Liver (tissue), 9 donors: ENCODE data around the gene DGCR2. TPM values are rescaled to one million over a fixed set of nuclear protein-coding genes. Genes with fewer than 3 reads are reported as not detected.

ENCODE experiments used
- DNase-seq: peaks from one replicate; pipeline ENCODE4 v3.0.0-alpha.2; 2017; ENCODE audit warnings: low spot score
- H3K27ac ChIP-seq, 2 donors: one replicate each; pipeline ENCODE4 v1.7.0; 2013; ENCODE audit warnings: inconsistent platforms in 2 of 2, low read length in 2 of 2, control low read depth in 1 of 2, low read depth in 1 of 2, mild to moderate bottlenecking in 1 of 2
- H3K27me3 ChIP-seq, 4 donors: one replicate each; pipeline versions ENCODE4 v1.6.1 to v1.7.0; 2013; ENCODE audit warnings: low read length in 3 of 4, inconsistent platforms in 1 of 4, mild to moderate bottlenecking in 1 of 4, moderate library complexity in 1 of 4; ENCODE audit not compliant: control insufficient read depth in 4 of 4, insufficient read depth in 4 of 4
- H3K36me3 ChIP-seq, 4 donors: one replicate each; pipeline versions ENCODE4 v1.6.1 to v1.7.0; 2013; ENCODE audit warnings: low read length in 3 of 4, mild to moderate bottlenecking in 3 of 4, low read depth in 1 of 4, moderate library complexity in 1 of 4; ENCODE audit not compliant: control insufficient read depth in 4 of 4, insufficient read depth in 3 of 4
- H3K4me1 ChIP-seq, 4 donors: one replicate each; pipeline versions ENCODE4 v1.6.1 to v1.7.0; 2013; ENCODE audit warnings: low read length in 3 of 4, mild to moderate bottlenecking in 3 of 4, moderate library complexity in 1 of 4; ENCODE audit not compliant: control insufficient read depth in 4 of 4, insufficient read depth in 4 of 4
- H3K4me3 ChIP-seq, 3 donors: one replicate each; pipeline versions ENCODE4 v1.6.1 to v1.7.0; 2013; ENCODE audit warnings: low read length in 3 of 3, control low read depth in 1 of 3, low read depth in 1 of 3, mild to moderate bottlenecking in 1 of 3
- H3K9ac ChIP-seq, 2 donors: one replicate each; pipeline ENCODE4 v1.7.0; 2013; ENCODE audit warnings: low read length in 2 of 2, mild to moderate bottlenecking in 2 of 2, moderate library complexity in 2 of 2, control low read depth in 1 of 2, low read depth in 1 of 2
- H3K9me3 ChIP-seq, 4 donors: one replicate each; pipeline versions ENCODE4 v1.6.1 to v1.7.0; 2013; ENCODE audit warnings: low read length in 3 of 4; ENCODE audit not compliant: control insufficient read depth in 4 of 4
- EGR1 ChIP-seq, 2 donors: IDR thresholded peaks; 2 replicates each; pipeline ENCODE4 v1.6.1; 2016 to 2018; ENCODE audit warnings: antibody characterized with exemption in 2 of 2, low read depth in 2 of 2
- HNF4G ChIP-seq: IDR thresholded peaks from 2 replicates; pipeline ENCODE4 v1.6.1; 2016; ENCODE audit warnings: antibody characterized with exemption
- JUND ChIP-seq, 2 donors: IDR thresholded peaks; 2 replicates each; pipeline ENCODE4 v1.6.1; 2016; ENCODE audit warnings: antibody characterized with exemption in 2 of 2
- SP1 ChIP-seq: IDR thresholded peaks from 2 replicates; pipeline ENCODE4 v1.6.1; 2018; ENCODE audit warnings: antibody characterized with exemption, mild to moderate bottlenecking
- TAF1 ChIP-seq: conservative IDR thresholded peaks from 2 replicates; pipeline ENCODE4 v1.6.1; 2016; ENCODE audit warnings: antibody characterized with exemption, mild to moderate bottlenecking
- YY1 ChIP-seq: IDR thresholded peaks from 2 replicates; pipeline ENCODE4 v1.6.1; 2016; ENCODE audit warnings: antibody characterized with exemption, mild to moderate bottlenecking
- WGBS: extraction: QIAGEN DNeasy Blood & Tissue Kit; methylation state at CpG from one replicate; pipeline ENCODE4 v1.1.7; 2013; 5-methylcytosine and 5-hydroxymethylcytosine counted together
- polyA plus RNA-seq, 2 donors: library from polyadenylated mRNA; stranded (reverse) in 1 of 2; unstranded in 1 of 2; fragments of 200-250 nt in 1 of 2; fragments of >200 nt in 1 of 2; fragmentation: Nextera tagmentation in 1 of 2; extraction: Ambion mirVana in 1 of 2; gene quantifications; one replicate each; pipeline versions ENCODE4 v1.2.1 to v1.2.3, GENCODE V29; 2013 to 2015
- total RNA-seq, 2 donors: library from RNA; depleted of rRNA; stranded (reverse); fragments of >200 nt; gene quantifications; one replicate each; pipeline ENCODE4 v1.2.3, GENCODE V29; 2014
- TF ChIP-seq, protein P1 (sequence below): fragments of 150-350 bp; IDR thresholded peaks from 2 replicates; pipeline ENCODE4 v1.5.1; 2017; ENCODE audit warnings: improper control_type of control experiment, low read depth, low read length; ENCODE audit not compliant: missing input control
- TF ChIP-seq, protein P2 (sequence below): IDR thresholded peaks from 2 replicates; pipeline ENCODE4 v1.6.1; 2016; ENCODE audit warnings: antibody characterized with exemption
- TF ChIP-seq, protein P3 (sequence below): IDR thresholded peaks from 2 replicates; pipeline ENCODE4 v1.6.1; 2016; ENCODE audit warnings: antibody characterized with exemption, mild to moderate bottlenecking
- TF ChIP-seq, protein P4 (sequence below): IDR thresholded peaks from 2 replicates; pipeline ENCODE4 v1.6.1; 2016; ENCODE audit warnings: antibody characterized with exemption
- donor health status: healthy.
- donor health status: healthy.
- donor health status: healthy.
- donor health status: healthy.
- donor health status: healthy.

The DGCR2 gene
- total and polyA plus RNA-seq, 4 donors = 11.2 to 30.0 (median 21.1) TPM

DNA sequence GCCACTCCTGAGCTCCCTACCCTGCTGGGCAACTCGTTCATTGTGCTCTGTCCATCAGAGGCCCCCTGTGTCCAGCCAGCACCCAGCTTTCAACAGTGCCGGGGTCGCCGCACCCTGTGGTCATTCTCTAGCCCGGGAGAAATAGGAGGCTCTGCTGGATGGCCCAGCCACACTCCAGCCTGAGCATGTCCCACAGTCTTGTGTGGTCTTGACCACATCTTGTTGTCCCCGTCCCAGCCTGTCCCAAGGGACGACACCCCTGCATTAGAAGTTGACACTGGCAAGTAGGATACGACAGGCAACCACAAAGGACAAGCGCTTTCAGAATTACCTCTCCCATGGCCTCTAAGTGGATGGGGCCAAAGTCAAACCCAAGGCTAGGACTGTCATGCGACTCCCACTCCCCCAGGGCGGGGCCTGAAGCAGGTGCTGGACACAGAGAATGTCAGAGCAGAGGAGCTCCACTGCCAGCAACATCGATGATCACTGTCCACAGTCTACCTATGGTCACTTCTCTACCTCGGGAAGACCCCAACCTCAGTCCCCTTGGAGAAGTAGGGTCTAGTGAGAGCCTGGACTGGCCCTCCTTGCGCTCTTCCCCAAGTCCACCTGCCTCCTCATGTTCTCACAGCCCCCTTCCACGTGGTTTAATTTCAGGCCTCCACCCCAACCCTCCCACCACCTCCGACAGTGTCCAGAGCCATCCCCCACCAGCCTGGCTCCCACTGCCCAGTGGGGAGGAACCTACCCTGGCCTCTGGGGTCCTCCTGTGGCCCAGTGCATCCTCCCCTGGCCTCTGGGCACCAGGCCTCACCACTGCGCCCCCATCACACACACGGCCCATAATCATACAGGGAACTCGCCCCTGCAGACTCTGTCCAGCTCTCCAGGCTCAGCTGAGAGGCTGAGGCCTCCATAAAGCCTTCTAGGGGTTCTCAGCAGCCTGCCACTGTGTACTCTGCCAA is 4.4 kb upstream of the DGCR2 start:
- Histone ChIP-seq H3K9me3 (no peaks in the 10 kb centered on the region), H3K27ac (no peak overlapping the region), H3K4me1 (peaks cover 0 to 7% (median 4%) of the 10 kb centered on the region in 4 donors), H3K36me3 (peaks cover 0 to 4% (median 0%) of the 10 kb centered on the region in 4 donors), H3K9ac (no peak overlapping the region), H3K27me3 (no peaks in the 10 kb centered on the region), H3K4me3 (no peak overlapping the region)
- DNase-seq = no peak
- WGBS = 95% methylated on average over 19 of the region's 19 CpGs
- TF ChIP-seq, protein P1, sequence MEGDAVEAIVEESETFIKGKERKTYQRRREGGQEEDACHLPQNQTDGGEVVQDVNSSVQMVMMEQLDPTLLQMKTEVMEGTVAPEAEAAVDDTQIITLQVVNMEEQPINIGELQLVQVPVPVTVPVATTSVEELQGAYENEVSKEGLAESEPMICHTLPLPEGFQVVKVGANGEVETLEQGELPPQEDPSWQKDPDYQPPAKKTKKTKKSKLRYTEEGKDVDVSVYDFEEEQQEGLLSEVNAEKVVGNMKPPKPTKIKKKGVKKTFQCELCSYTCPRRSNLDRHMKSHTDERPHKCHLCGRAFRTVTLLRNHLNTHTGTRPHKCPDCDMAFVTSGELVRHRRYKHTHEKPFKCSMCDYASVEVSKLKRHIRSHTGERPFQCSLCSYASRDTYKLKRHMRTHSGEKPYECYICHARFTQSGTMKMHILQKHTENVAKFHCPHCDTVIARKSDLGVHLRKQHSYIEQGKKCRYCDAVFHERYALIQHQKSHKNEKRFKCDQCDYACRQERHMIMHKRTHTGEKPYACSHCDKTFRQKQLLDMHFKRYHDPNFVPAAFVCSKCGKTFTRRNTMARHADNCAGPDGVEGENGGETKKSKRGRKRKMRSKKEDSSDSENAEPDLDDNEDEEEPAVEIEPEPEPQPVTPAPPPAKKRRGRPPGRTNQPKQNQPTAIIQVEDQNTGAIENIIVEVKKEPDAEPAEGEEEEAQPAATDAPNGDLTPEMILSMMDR = no peak
- no peak for TF ChIP-seq SP1
- no peak for TF ChIP-seq EGR1 (IDR thresholded peaks at IDR 0.05; ENCODE audit: low read depth in 2 of 2)
- TF ChIP-seq, protein P2, sequence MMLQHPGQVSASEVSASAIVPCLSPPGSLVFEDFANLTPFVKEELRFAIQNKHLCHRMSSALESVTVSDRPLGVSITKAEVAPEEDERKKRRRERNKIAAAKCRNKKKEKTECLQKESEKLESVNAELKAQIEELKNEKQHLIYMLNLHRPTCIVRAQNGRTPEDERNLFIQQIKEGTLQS = no peak
- TF ChIP-seq, protein P3, sequence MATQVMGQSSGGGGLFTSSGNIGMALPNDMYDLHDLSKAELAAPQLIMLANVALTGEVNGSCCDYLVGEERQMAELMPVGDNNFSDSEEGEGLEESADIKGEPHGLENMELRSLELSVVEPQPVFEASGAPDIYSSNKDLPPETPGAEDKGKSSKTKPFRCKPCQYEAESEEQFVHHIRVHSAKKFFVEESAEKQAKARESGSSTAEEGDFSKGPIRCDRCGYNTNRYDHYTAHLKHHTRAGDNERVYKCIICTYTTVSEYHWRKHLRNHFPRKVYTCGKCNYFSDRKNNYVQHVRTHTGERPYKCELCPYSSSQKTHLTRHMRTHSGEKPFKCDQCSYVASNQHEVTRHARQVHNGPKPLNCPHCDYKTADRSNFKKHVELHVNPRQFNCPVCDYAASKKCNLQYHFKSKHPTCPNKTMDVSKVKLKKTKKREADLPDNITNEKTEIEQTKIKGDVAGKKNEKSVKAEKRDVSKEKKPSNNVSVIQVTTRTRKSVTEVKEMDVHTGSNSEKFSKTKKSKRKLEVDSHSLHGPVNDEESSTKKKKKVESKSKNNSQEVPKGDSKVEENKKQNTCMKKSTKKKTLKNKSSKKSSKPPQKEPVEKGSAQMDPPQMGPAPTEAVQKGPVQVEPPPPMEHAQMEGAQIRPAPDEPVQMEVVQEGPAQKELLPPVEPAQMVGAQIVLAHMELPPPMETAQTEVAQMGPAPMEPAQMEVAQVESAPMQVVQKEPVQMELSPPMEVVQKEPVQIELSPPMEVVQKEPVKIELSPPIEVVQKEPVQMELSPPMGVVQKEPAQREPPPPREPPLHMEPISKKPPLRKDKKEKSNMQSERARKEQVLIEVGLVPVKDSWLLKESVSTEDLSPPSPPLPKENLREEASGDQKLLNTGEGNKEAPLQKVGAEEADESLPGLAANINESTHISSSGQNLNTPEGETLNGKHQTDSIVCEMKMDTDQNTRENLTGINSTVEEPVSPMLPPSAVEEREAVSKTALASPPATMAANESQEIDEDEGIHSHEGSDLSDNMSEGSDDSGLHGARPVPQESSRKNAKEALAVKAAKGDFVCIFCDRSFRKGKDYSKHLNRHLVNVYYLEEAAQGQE = no peak

DNA sequence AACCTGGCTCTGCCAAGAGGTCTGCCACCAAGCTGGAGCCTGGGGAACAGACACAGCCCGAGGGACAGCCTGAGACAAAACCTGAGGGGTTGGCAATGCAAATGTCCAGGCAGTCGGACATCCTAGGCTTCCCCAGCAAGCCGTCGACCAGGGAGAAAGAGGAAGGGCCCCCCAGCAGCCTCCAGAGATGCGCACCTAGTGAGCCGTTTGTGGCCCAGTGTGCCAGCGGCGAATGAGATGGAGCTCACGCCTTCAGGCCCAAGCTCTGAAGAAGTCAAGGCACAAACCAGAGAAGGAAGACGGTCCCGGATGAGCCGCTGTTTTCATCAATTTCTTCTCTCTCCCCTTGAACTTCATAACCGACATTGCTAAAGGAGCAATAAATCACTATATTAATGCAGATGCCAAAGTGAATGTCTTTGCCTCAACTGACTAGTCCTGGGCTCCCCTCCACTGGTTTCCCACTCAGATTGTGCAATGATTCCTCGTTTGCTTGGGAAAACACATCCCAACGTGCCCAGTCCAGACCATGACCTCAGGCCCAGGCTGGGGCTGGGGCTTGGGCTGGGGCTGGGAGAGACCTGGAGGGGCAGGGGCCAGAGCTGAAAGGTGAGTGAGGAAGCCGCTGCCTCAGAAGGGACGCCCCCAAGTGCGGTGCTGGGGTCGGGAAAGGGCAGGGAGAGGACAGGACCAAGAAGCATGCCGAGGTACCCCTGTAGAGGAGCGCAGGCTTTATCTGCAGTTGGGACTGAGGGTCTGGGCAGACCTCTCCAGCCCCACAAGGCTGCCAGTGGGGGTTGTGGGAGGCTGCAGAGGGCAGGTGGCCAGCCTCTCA is 3.5 kb upstream of the DGCR2 start:
- 81% methylated on average over 21 of the region's 21 CpGs for WGBS
- no peaks in the 10 kb centered on the region for H3K9me3 ChIP-seq
- H3K27me3 ChIP-seq = no peaks in the 10 kb centered on the region
- no peak overlapping the region for H3K4me3 ChIP-seq
- TF ChIP-seq HNF4G = no peak
- TF ChIP-seq TAF1 = no peak
- TF ChIP-seq EGR1 (IDR thresholded peaks at IDR 0.05; ENCODE audit: low read depth in 2 of 2) = no peak
- TF ChIP-seq, protein P4, sequence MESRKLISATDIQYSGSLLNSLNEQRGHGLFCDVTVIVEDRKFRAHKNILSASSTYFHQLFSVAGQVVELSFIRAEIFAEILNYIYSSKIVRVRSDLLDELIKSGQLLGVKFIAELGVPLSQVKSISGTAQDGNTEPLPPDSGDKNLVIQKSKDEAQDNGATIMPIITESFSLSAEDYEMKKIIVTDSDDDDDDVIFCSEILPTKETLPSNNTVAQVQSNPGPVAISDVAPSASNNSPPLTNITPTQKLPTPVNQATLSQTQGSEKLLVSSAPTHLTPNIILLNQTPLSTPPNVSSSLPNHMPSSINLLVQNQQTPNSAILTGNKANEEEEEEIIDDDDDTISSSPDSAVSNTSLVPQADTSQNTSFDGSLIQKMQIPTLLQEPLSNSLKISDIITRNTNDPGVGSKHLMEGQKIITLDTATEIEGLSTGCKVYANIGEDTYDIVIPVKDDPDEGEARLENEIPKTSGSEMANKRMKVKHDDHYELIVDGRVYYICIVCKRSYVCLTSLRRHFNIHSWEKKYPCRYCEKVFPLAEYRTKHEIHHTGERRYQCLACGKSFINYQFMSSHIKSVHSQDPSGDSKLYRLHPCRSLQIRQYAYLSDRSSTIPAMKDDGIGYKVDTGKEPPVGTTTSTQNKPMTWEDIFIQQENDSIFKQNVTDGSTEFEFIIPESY = no peak
- TF ChIP-seq, protein P1 = no peak
- TF ChIP-seq JUND (IDR thresholded peaks at IDR 0.05) = no peak
- no peak for TF ChIP-seq YY1
- no peak for TF ChIP-seq SP1
- peaks cover 4 to 16% (median 12%) of the 10 kb centered on the region in 4 donors for H3K4me1 ChIP-seq
- H3K27ac ChIP-seq = no peak overlapping the region
- H3K9ac ChIP-seq = no peak overlapping the region
- no peaks in the 10 kb centered on the region for H3K36me3 ChIP-seq
- no peak for DNase-seq
